Activated CD4-positive, alpha-beta memory T cell treated with anti-CD3 and anti-CD28 coated beads for 36 hours (primary cell): ENCODE results near the gene TIAM1. TPM values are rescaled to one million over a fixed set of nuclear protein-coding genes. Genes with fewer than 3 reads are reported as not detected.

Experiments
- CTCF ChIA-PET: fragments of 350-600 bp; sonication (Branson Sonifier 250); formaldehyde crosslinking; loops from one replicate; lab custom pipeline; 2021; ENCODE audit warnings: antibody characterized with exemption, inconsistent platforms; lab: Charles Lee
- POLR2A ChIA-PET: fragments of 350-600 bp; sonication (Branson Sonifier 250); formaldehyde crosslinking; loops from one replicate; lab custom pipeline; 2021; ENCODE audit warnings: antibody characterized with exemption; lab: Charles Lee
- DNase-seq: peaks from one replicate; pipeline ENCODE4 v3.0.0-alpha.2; 2020
- H3K27ac Mint-ChIP-seq: one replicate; pipeline ENCODE4 v1.8.0; 2021; ENCODE audit warnings: mixed read lengths
- H3K27me3 Mint-ChIP-seq: one replicate; pipeline ENCODE4 v1.8.0; 2021; ENCODE audit warnings: mixed read lengths
- H3K36me3 Mint-ChIP-seq: one replicate; pipeline ENCODE4 v1.8.0; 2021; ENCODE audit warnings: mixed read lengths
- H3K4me1 Mint-ChIP-seq: one replicate; pipeline ENCODE4 v1.8.0; 2021; ENCODE audit warnings: low read depth, mixed read lengths
- H3K4me3 Mint-ChIP-seq: one replicate; pipeline ENCODE4 v1.8.0; 2021; ENCODE audit warnings: mild to moderate bottlenecking, mixed read lengths
- H3K9me3 Mint-ChIP-seq: one replicate; pipeline ENCODE4 v1.8.0; 2021; ENCODE audit warnings: mixed read lengths
- intact Hi-C: fragments of 100-400 bp; cut with micrococcal nuclease; formaldehyde crosslinking; loops from one replicate; pipeline ENCODE4 v1.15.1; 2023
- total RNA-seq, 2 experiments: library from RNA; stranded (reverse); gene quantifications; one replicate each; pipeline ENCODE4 v1.2.3, GENCODE V29; 2021

The TIAM1 gene
- total RNA-seq, 2 experiments from 2014 or later = 74.8 to 74.9 TPM

GRCh38 chr21:31092832-31093625 lies 251.0 kb downstream of the TIAM1 start:
- DNase-seq = no peak
- intact Hi-C loops = no loop called here
- Mint-ChIP-seq H3K27ac (no peak overlapping the region), H3K9me3 (peaks cover 7% of the 10 kb centered on the region), H3K4me1 (no peaks in the 10 kb centered on the region), H3K4me3 (no peak overlapping the region), H3K27me3 (peaks cover 7% of the 10 kb centered on the region), H3K36me3 (peaks cover 4% of the 10 kb centered on the region)
- ChIA-PET POLR2A (no interaction called here), CTCF (interaction anchor here (0.9 to 1.4 kb wide), 2 partner anchors 488 to 512 kb away, joined by 3 to 4 read pairs; no protein-coding TSS in a partner anchor)

- H3K4me1 Mint-ChIP-seq = peaks cover 7% of the 10 kb centered on the region
- H3K27me3 Mint-ChIP-seq = peaks cover 13% of the 10 kb centered on the region
- no peak overlapping the region for H3K27ac Mint-ChIP-seq
- peaks cover 4% of the 10 kb centered on the region for H3K36me3 Mint-ChIP-seq
- H3K4me3 Mint-ChIP-seq = no peak overlapping the region
- ChIA-PET CTCF (interaction anchor here (0.7 to 2.2 kb wide), 3 partner anchors 9 to 552 kb away, joined by 3 to 10 read pairs (median 3); no protein-coding TSS in a partner anchor), POLR2A (no interaction called here)
- intact Hi-C loops = no loop called here
- peaks cover 6% of the 10 kb centered on the region for H3K9me3 Mint-ChIP-seq
- no peak for DNase-seq
Observed at GRCh38 chr21:31090376-31090775, 253.7 kb downstream of the TIAM1 start.

GRCh38 chr21:31088474-31088751 lies 255.6 kb downstream of the TIAM1 start:
- no peaks in the 10 kb centered on the region for H3K9me3 Mint-ChIP-seq
- no peak overlapping the region for H3K4me3 Mint-ChIP-seq
- H3K36me3 Mint-ChIP-seq = no peaks in the 10 kb centered on the region
- H3K4me1 Mint-ChIP-seq = peaks cover 7% of the 10 kb centered on the region
- no peak for DNase-seq
- CTCF ChIA-PET = interaction anchor here (0.6 to 7.0 kb wide), 6 partner anchors 11 to 493 kb away, joined by 3 to 43 read pairs (median 4); partner anchors contain the start of gene KRTAP7-1
- peaks cover 10% of the 10 kb centered on the region for H3K27me3 Mint-ChIP-seq
- H3K27ac Mint-ChIP-seq = no peak overlapping the region
- intact Hi-C loops = loop anchor here (5.0 to 10.0 kb wide), 2 partner anchors 104 to 371 kb away; partner anchors contain the start of gene KRTAP21-3
- POLR2A ChIA-PET = no interaction called here

- Mint-ChIP-seq H3K27me3 (peaks cover 8% of the 10 kb centered on the region), H3K27ac (no peak overlapping the region), H3K4me3 (peak overlapping the region; percentile 6), H3K4me1 (peaks cover 7% of the 10 kb centered on the region), H3K9me3 (no peaks in the 10 kb centered on the region), H3K36me3 (no peaks in the 10 kb centered on the region)
- ChIA-PET CTCF (interaction anchor here (0.5 to 7.0 kb wide), 14 partner anchors 8 to 1044 kb away, joined by 3 to 43 read pairs (median 4); partner anchors contain the start of gene KRTAP7-1), POLR2A (no interaction called here)
- no peak for DNase-seq
- intact Hi-C loops = loop anchor here (2.0 to 10.0 kb wide), 3 partner anchors 103 to 371 kb away; partner anchors contain the start of gene KRTAP21-3
Observed at GRCh38 chr21:31087639-31088473, 256.2 kb downstream of the TIAM1 start.

- Mint-ChIP-seq H3K36me3 (no peaks in the 10 kb centered on the region), H3K27ac (no peak overlapping the region), H3K4me1 (peaks cover 7% of the 10 kb centered on the region), H3K27me3 (peaks cover 8% of the 10 kb centered on the region), H3K4me3 (no peak overlapping the region), H3K9me3 (no peaks in the 10 kb centered on the region)
- ChIA-PET CTCF (interaction anchor here (0.9 to 7.0 kb wide), 5 partner anchors 17 to 1041 kb away, joined by 3 to 43 read pairs (median 3); partner anchors contain the start of gene KRTAP7-1), POLR2A (no interaction called here)
- intact Hi-C loops = loop anchor here (5.0 to 10.0 kb wide), 2 partner anchors 100 to 367 kb away; partner anchors contain the start of gene KRTAP21-3
- DNase-seq = no peak
Observed at GRCh38 chr21:31084689-31085088, 259.4 kb downstream of the TIAM1 start.

- POLR2A ChIA-PET = no interaction called here
- Mint-ChIP-seq H3K27ac (no peak overlapping the region), H3K9me3 (no peaks in the 10 kb centered on the region), H3K4me1 (peaks cover 11% of the 10 kb centered on the region), H3K4me3 (no peak overlapping the region), H3K36me3 (no peaks in the 10 kb centered on the region), H3K27me3 (peaks cover 1% of the 10 kb centered on the region)
- intact Hi-C loops = no loop called here
- CTCF ChIA-PET = interaction anchor here (0.6 to 1.6 kb wide), 4 partner anchors 7 to 529 kb away, joined by 3 to 6 read pairs (median 3); no protein-coding TSS in a partner anchor
- peak; percentile 24 for DNase-seq
Observed at GRCh38 chr21:31078796-31079195, 265.3 kb downstream of the TIAM1 start.

- no peaks in the 10 kb centered on the region for H3K9me3 Mint-ChIP-seq
Observed at GRCh38 chr21:31078216-31078615, 265.8 kb downstream of the TIAM1 start.

GRCh38 chr21:31075848-31076247 lies 268.2 kb downstream of the TIAM1 start:
- CTCF ChIA-PET = interaction anchor here (1.2 to 1.4 kb wide), 2 partner anchors 11 to 244 kb away, joined by 3 to 5 read pairs; no protein-coding TSS in a partner anchor
- H3K4me3 Mint-ChIP-seq = no peak overlapping the region
- POLR2A ChIA-PET = no interaction called here
- peaks cover 4% of the 10 kb centered on the region for H3K27me3 Mint-ChIP-seq
- intact Hi-C loops = no loop called here
- DNase-seq = no peak
- no peaks in the 10 kb centered on the region for H3K36me3 Mint-ChIP-seq
- H3K4me1 Mint-ChIP-seq = peaks cover 11% of the 10 kb centered on the region
- no peaks in the 10 kb centered on the region for H3K9me3 Mint-ChIP-seq
- no peak overlapping the region for H3K27ac Mint-ChIP-seq

More at GRCh38 chr21:31078216-31078615, 265.8 kb downstream of the TIAM1 start:
- no peak for DNase-seq
- Mint-ChIP-seq H3K27me3 (peaks cover 1% of the 10 kb centered on the region), H3K36me3 (no peaks in the 10 kb centered on the region), H3K4me1 (peaks cover 11% of the 10 kb centered on the region), H3K4me3 (no peak overlapping the region), H3K27ac (no peak overlapping the region)
- ChIA-PET POLR2A (no interaction called here), CTCF (interaction anchor here (1.4 to 1.6 kb wide), 2 partner anchors 8 to 117 kb away, joined by 3 to 6 read pairs; no protein-coding TSS in a partner anchor)
- intact Hi-C loops = no loop called here

- H3K36me3 Mint-ChIP-seq = no peaks in the 10 kb centered on the region
- peaks cover 7% of the 10 kb centered on the region for H3K27me3 Mint-ChIP-seq
- POLR2A ChIA-PET = no interaction called here
Observed at GRCh38 chr21:31072533-31072932, 271.5 kb downstream of the TIAM1 start.

More at GRCh38 chr21:31072533-31072932, 271.5 kb downstream of the TIAM1 start:
- H3K27ac Mint-ChIP-seq = no peak overlapping the region
- intact Hi-C loops = no loop called here
- H3K9me3 Mint-ChIP-seq = no peaks in the 10 kb centered on the region
- no peaks in the 10 kb centered on the region for H3K4me1 Mint-ChIP-seq
- DNase-seq = no peak
- CTCF ChIA-PET = no interaction called here
- H3K4me3 Mint-ChIP-seq = no peak overlapping the region
